ENCODE results near the gene MAP4.
"Not testable (repeated sequence)": the region's sequence is repeated elsewhere in the genome, so short reads cannot be mapped to it uniquely, and the experiment has no call there.

Gene MAP4

DNA sequence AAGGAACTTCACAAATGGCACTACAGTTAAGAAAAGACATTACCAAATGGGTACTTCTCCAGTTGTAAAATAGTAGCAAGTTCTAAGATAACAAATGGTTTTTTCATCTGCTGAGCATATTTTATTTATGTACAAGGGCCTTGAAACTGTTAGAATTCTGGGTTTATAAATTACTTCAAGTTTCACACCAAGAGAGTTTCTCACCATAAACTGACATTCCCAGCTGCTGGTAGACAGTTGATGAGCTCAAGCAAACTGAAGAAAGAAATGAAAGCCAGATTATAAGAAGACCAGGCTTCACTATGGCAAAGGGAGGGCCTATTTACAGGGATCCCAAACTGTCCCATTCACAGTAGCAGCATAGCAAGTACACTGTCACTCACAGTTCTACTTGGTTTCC, 113.5 kb downstream of the MAP4 start:
- FAIRE-seq, result no peak
- DNase-seq (ENCODE audit: insufficient read length, low spot score), result no peak

DNA sequence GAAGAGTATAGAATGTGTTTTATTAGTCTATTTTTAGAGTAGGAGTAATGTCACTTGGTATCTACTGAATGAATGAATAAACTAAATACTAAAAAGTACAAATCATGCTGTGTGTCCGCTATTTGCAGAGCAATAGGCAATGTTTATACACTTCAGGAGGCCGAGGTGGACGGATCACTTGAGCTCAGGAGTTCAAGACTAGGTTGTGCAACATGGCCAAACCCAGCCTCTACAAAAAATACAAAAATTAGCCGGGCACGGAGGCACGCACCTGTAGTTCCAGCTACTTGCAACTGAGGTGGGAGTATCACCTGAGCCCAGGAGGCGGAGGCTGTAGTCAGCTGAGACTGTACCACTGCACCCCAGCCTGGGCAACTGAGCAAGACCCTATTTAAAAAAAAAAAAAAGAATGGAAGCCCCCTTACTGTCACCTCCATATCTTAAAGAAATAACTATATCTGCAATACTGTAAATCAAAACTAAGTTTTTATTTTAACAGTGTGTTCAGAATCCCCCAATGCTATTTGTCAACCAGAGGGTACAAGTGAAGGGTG, 114.9 kb downstream of the MAP4 start:
- no peak for DNase-seq (ENCODE audit: insufficient read length, low spot score)
- FAIRE-seq, result no peak

DNA sequence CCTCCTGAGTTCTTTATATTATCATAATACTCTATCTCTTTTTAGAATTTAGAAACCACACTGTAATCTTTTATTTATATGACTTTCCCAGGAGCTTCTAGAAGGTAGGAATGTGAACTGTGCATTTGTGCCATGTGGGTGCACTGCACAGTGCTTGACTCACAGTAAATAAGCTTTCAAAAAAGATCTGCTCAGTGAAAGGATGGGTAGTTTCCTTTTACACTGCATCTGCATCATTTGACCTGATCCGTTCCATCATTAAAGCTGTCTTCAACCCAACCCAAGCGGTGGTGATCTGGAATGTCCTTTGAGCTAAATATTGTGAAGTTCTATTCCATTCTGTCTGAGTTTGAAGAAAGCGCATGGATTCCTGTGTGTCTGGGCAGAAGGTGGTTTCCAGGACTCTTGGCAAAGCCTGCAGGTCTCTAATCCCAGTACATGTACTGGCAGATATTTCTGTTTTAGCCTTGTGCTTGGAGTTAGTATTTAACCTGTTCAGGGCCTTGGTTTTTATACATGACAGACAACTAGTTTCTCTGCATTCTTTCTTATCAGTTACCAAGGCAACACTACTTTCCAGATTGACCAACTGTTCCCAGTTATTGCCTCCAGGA, 116.6 kb downstream of the MAP4 start:
- DNase-seq (ENCODE audit: insufficient read length, low spot score) (no peak), FAIRE-seq (no peak)

DNA sequence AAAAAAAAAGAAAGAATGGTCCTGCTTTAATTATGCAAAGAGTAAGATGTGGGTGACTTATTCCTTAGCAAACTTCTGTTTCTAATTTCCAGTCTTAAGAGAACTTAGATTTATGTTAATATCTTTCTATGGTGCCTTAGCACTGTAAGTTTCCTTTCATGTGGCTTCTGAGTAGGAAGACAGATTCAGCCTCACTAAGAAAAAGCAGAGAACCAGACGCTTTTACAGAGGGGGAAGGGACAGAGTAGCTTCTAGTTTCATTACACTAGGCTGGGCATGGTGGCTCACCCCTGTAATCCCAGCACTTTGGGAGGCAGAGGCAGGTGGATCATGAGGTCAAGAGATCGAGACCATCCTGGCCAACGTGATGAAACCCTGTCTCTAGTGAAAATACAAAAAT, 118.3 kb downstream of the MAP4 start:
- FAIRE-seq, result no peak

GRCh38 chr3:47896736-47897135, 119.5 kb downstream of the MAP4 start:
- DNase-seq (ENCODE audit: insufficient read length, low spot score) (no peak), FAIRE-seq (no peak)

More for the DNA sequence above, 118.3 kb downstream of the MAP4 start:
- DNase-seq (ENCODE audit: insufficient read length, low spot score), result no peak

GRCh38 chr3:47895241-47895640, 121.0 kb downstream of the MAP4 start:
- FAIRE-seq (no peak), DNase-seq (ENCODE audit: insufficient read length, low spot score) (no peak)

GRCh38 chr3:47892286-47893040, 123.8 kb downstream of the MAP4 start:
- no peak for DNase-seq (ENCODE audit: insufficient read length, low spot score)
- no peak for FAIRE-seq

GRCh38 chr3:47891613-47892005, 124.6 kb downstream of the MAP4 start:
- no peak for DNase-seq (ENCODE audit: insufficient read length, low spot score)
- FAIRE-seq, result no peak

- DNase-seq (ENCODE audit: insufficient read length, low spot score), result no peak
- FAIRE-seq, result no peak
Measured at GRCh38 chr3:47890828-47891612, 125.2 kb downstream of the MAP4 start.

- DNase-seq (ENCODE audit: insufficient read length, low spot score) (no peak), FAIRE-seq (no peak)
Measured at GRCh38 chr3:47890126-47890827, 125.9 kb downstream of the MAP4 start.

- FAIRE-seq (no peak), DNase-seq (ENCODE audit: insufficient read length, low spot score) (no peak)
Measured at GRCh38 chr3:47888986-47889757, 127.0 kb downstream of the MAP4 start.

GRCh38 chr3:47887991-47888390, 128.2 kb downstream of the MAP4 start:
- DNase-seq (ENCODE audit: insufficient read length, low spot score); FAIRE-seq: not testable (repeated sequence)

GRCh38 chr3:47885168-47885567, 131.0 kb downstream of the MAP4 start:
- DNase-seq (ENCODE audit: insufficient read length, low spot score) (no peak), FAIRE-seq (no peak)

GRCh38 chr3:47884603-47885002, 131.6 kb downstream of the MAP4 start:
- DNase-seq (ENCODE audit: insufficient read length, low spot score) (peak; percentile 15), FAIRE-seq (no peak)

DNA sequence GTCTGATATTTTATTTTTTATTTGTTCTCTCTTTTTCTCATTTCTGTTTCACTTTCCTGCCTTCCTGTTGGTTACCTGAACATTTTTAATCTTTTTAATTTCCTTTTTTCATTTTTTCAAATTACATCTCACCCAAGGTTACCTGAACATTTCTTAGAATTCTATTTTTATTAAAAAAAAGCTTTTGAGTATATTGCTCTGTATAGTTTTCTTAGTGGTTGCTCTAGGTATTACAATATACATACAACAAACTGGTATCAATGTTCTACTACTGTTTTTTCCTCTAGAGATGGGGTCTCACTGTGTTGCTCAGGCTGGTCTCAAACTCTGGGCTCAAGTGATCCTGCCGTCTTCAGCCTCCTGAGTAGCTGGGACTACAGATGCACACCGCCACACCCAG, 133.9 kb downstream of the MAP4 start:
- FAIRE-seq (no peak), DNase-seq (ENCODE audit: insufficient read length, low spot score) (no peak)

DNA sequence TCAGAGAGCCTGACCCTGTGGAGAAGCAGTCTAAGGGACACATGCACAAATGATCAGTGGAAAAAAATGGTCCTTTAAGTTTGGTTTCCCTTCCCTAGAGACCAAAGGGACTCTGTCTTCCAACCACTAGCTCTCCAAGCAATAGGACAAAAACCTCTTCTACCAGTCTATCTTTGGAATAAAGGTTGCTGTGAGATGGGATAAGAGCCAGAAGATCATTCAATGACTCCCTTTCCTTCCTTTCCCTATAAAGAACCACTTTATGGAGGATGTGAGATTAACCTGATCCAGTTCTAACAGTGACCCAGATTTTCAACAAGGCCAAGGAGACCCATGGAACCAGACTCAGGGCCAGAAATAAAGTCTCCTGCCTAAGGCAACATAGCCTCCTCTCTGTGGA, 138.5 kb downstream of the MAP4 start:
- DNase-seq (ENCODE audit: insufficient read length, low spot score) (no peak), FAIRE-seq (no peak)

GRCh38 chr3:47877290-47877689, 138.9 kb downstream of the MAP4 start:
- no peak for DNase-seq (ENCODE audit: insufficient read length, low spot score)
- no peak for FAIRE-seq

GRCh38 chr3:47874913-47875312, 141.3 kb downstream of the MAP4 start:
- DNase-seq (ENCODE audit: insufficient read length, low spot score), result no peak
- FAIRE-seq, result no peak

DNA sequence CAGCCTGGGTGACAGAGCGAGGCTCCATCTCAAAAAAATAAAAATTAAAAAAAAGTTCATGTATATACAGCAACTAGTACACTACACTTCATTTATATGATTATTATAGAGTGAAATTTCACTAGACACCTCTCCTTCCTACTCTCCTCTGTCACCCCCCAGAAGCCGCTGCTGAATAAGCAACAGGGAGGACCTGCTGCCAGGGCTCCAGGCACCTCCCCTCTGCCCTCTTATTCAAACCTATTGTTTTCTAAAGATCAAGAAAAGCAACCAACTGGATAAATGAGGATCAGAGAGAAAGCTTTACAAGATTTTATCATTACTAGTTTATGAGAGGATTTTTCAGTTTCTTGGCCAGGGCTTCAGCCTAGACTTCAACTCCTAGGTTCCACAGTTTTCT, 141.8 kb downstream of the MAP4 start:
- FAIRE-seq, result no peak

DNA sequence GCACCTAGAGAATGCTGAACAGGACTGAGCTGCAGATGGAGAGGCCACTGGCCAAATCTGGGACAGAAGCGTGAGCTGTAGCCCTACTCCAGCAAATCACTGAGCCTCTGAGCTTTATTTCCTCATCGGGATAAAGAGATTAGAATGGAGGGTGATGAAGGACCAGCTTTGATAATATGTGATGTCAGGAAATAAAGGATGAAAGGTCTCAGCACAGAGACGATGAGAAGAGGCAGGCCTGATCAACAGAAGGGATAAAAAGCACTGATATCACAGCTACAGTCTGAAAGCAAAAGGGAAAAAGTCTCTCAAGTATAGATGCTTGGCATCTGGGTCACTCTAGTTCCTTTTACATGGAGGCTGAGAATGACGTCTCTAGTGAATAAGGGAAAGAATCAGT, 143.3 kb downstream of the MAP4 start:
- no peak for DNase-seq (ENCODE audit: insufficient read length, low spot score)
- no peak for FAIRE-seq

More for the DNA sequence above, 141.8 kb downstream of the MAP4 start:
- no peak for DNase-seq (ENCODE audit: insufficient read length, low spot score)
